ENCODE measurements around the gene WNT1. TPM values are rescaled to one million over a fixed set of nuclear protein-coding genes. Genes with fewer than 3 reads are reported as not detected.

WNT1 gene
- total RNA-seq, 1 experiment from 2014 or later = not detected

- BruUV-seq (replicated peaks) = TSS peak; percentile 48
- Histone ChIP-seq H3K4me1 (0 out of 2 replicates have a peak, but pooled peaks cover 4% of the 10 kb centered on the region), H3K9me3 (no peaks in the 10 kb centered on the region), H3K4me3 (ENCODE audit: low read depth, low read length) (peak within 1 kb of the TSS; percentile 73), H3K36me3 (ENCODE audit: control insufficient read depth, insufficient read depth, low read length) (no peaks in the 10 kb centered on the region), H3K27me3 (replicated peaks; ENCODE audit: control insufficient read depth, insufficient read depth, low read length) (no peaks in the 10 kb centered on the region)
- TF ChIP-seq CTCF (IDR thresholded peaks at IDR 0.05; ENCODE audit: insufficient read depth in 1 of 2, low read depth in 1 of 2, low read length in 1 of 2, severe bottlenecking in 1 of 2, unreplicated experiment in 1 of 2) = peak; percentile 40 to 77
- intact Hi-C loops (cut with micrococcal nuclease; ENCODE audit: unreplicated experiment) = loop anchor here (1.0 kb wide), 2 partner anchors 23 to 61 kb away; partner anchors contain the start of gene ARF3
- peak; percentile 97 to 98 for DNase-seq
- H3K9me3 Mint-ChIP-seq (ENCODE audit: unreplicated experiment) = no peaks in the 10 kb centered on the region
- peak within 1 kb of the TSS; percentile 98 for H3K27ac Mint-ChIP-seq (ENCODE audit: unreplicated experiment)
- no peaks in the 10 kb centered on the region for H3K27me3 Mint-ChIP-seq (ENCODE audit: insufficient read depth, unreplicated experiment)
- peaks cover 19% of the 10 kb centered on the region for H3K4me1 Mint-ChIP-seq (ENCODE audit: low read depth, unreplicated experiment)
- peak within 1 kb of the TSS; percentile 91 for H3K4me3 Mint-ChIP-seq (ENCODE audit: unreplicated experiment)
- ChIA-PET POLR2A (interaction anchor here (0.8 to 1.0 kb wide), 3 partner anchors 21 to 61 kb away, joined by 3 to 6 read pairs (median 5); partner anchors contain the start of genes ARF3 and RHEBL1), CTCF (interaction anchor here (0.6 to 2.1 kb wide), 12 partner anchors 13 to 328 kb away, joined by 3 to 33 read pairs (median 5); partner anchors contain the start of genes ARF3, DDN, DNAJC22 and RHEBL1)
- peaks cover 67% of the 10 kb centered on the region for H3K36me3 Mint-ChIP-seq (ENCODE audit: insufficient read depth, unreplicated experiment)
These were observed 40.4 kb downstream of the WNT1 start, which contains the start of gene PRKAG1 for GRCh38 chr12:49018261-49019119. TSS of gene PRKAG1 (minus strand) at chr12:49018776. CDS start at chr12:49018740, 36 bp downstream.

- Mint-ChIP-seq H3K27ac (ENCODE audit: unreplicated experiment) (peak overlapping the region; percentile 98), H3K4me3 (ENCODE audit: unreplicated experiment) (peak overlapping the region; percentile 91), H3K36me3 (ENCODE audit: insufficient read depth, unreplicated experiment) (peaks cover 68% of the 10 kb centered on the region), H3K27me3 (ENCODE audit: insufficient read depth, unreplicated experiment) (no peaks in the 10 kb centered on the region), H3K9me3 (ENCODE audit: unreplicated experiment) (no peaks in the 10 kb centered on the region), H3K4me1 (ENCODE audit: low read depth, unreplicated experiment) (peaks cover 19% of the 10 kb centered on the region)
- no peaks in the 10 kb centered on the region for H3K27me3 ChIP-seq (replicated peaks; ENCODE audit: control insufficient read depth, insufficient read depth, low read length)
- H3K4me3 ChIP-seq (ENCODE audit: low read depth, low read length) = peak overlapping the region; percentile 73
- TF ChIP-seq CTCF (IDR thresholded peaks at IDR 0.05; ENCODE audit: insufficient read depth in 1 of 2, low read depth in 1 of 2, low read length in 1 of 2, severe bottlenecking in 1 of 2, unreplicated experiment in 1 of 2) = no peak
- intact Hi-C loops (cut with micrococcal nuclease; ENCODE audit: unreplicated experiment) = no loop called here
- H3K9me3 ChIP-seq = no peaks in the 10 kb centered on the region
- 0 out of 2 replicates have a peak, but pooled peaks cover 4% of the 10 kb centered on the region for H3K4me1 ChIP-seq
- BruUV-seq (replicated peaks) = TSS peak; percentile 94
- CTCF ChIA-PET = interaction anchor here (0.9 to 2.1 kb wide), 6 partner anchors 10 to 69 kb away, joined by 3 to 33 read pairs (median 6); partner anchors contain the start of gene DDN
- no peaks in the 10 kb centered on the region for H3K36me3 ChIP-seq (ENCODE audit: control insufficient read depth, insufficient read depth, low read length)
- POLR2A ChIA-PET = interaction anchor here (0.6 kb wide), 1 partner anchor 129 kb away, joined by 3 read pairs; no protein-coding TSS in a partner anchor
- no peak for DNase-seq
These were observed 41.0 kb downstream of the WNT1 start for GRCh38 chr12:49019120-49019430.
